Stimulated activated CD8-positive, alpha-beta memory T cell treated with anti-CD3 and anti-CD28 coated beads, Interleukin-15, amount 100 ng/mL, for 48 hours (primary cell): Measurements from ENCODE around the gene MCU.

Experiments used
- DNase-seq, 2 donors: peaks; one replicate each; pipeline ENCODE4 v3.0.0-alpha.2; 2020; ENCODE audit warnings: low read depth in 2 of 2

Gene MCU

GRCh38 chr10:72846238-72846637 lies 154.3 kb downstream of the MCU start:
- no peak for DNase-seq

- no peak for DNase-seq
Observed at GRCh38 chr10:72847681-72848080, 155.7 kb downstream of the MCU start.

- DNase-seq = no peak
Observed at GRCh38 chr10:72850861-72851260, 158.9 kb downstream of the MCU start.

DNA sequence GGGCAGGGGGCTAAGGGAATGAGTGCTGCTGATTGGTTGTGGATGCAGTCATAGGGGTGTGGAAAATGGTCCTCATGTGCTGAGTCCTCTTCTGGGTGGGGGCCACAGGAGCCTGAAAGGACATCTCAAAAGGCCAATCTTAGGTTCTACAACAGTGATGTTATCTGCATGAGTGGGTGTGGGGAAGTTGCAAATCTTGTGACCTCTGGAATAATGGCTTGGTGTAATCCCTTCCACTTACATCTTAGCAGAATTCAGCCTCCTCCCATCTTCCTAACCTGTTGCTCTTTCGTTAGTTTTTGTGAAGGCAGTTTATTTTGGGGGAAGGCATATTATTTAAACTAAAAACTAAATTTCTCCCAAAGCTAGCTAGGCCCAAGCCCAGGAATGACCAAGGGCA lies 159.6 kb downstream of the MCU start:
- no peak for DNase-seq

DNA sequence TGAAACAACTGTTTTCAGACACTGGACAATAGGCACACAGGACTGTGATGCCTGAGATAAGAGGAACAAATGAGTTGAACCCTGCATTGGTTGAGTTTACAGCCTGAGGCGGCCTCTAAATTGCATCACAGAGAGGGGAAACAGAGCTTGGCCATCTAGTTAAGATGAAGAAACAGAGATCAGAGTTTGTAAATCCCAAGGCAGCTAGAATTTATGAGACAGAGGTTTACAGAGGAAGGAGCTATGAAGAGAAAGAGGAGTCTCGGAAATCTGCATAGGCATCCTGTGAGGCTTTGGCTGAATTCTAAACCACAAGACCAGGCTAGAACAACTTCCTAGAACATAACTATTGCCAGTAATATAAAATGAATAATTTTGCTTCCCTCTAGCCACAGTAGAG lies 160.6 kb downstream of the MCU start:
- no peak for DNase-seq

- DNase-seq = no peak
Observed at GRCh38 chr10:72855129-72855528, 163.2 kb downstream of the MCU start.

- no peak for DNase-seq
Observed at GRCh38 chr10:72855790-72856189, 163.8 kb downstream of the MCU start.

DNA sequence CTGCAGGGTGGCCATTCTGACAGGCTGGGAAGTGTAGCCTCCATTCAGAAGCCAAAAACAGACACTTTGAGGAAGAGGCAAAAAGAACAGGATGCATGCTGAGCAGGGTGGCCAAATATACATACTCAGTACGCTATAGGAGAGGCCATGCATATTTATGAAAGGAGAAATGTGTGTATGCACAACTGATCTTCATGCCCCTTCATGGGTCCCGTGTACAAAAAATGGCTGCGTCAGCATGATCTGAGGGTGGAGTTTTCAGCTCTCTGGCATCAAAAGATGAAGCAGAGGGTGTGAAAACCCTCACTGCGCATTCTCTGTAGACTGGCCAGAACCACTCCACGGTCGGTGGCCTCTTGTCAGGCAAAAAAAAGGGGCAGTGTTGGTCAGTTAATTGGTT lies 166.1 kb downstream of the MCU start:
- DNase-seq = no peak

- no peak for DNase-seq
Observed at GRCh38 chr10:72862957-72863356, 171.0 kb downstream of the MCU start.

GRCh38 chr10:72875250-72876055 lies 183.5 kb downstream of the MCU start:
- no peak for DNase-seq

DNA sequence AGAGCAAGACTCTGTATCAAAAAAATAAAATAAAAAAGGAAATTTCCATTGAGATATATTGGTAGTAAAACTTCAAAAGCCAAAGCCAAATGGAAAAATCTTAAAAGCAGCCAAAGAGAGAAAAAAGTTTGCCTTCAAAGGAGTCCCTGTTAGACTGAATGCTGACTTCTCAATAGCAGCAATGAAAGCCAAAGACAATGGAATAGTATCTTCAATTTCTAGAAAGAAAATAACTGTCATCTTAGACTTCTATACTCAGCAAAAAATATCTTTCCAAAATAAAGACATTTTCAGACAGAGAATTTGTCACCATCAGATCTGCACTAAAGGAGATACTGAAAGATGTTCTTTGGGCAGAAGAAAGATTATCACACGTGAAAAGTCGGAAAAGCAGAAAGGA lies 187.3 kb downstream of the MCU start:
- DNase-seq = no peak

DNA sequence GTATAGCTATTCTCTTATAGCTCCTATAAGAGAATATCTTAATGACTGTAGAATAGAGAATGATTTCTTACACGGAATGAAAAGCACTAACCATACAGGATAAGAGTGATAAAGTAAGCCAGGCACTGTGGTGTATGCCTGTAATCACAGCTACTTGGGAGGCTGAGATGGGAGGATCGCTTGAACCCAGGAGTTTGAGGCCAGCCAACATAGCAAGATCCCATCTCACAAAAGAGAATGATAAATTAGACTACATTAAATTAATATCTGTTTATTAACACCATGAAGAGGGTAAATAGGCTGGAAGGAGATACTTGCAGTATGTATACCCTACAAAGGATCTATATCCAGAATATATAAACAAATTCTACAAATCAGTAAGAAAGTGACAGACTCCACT lies 189.3 kb downstream of the MCU start:
- no peak for DNase-seq

DNA sequence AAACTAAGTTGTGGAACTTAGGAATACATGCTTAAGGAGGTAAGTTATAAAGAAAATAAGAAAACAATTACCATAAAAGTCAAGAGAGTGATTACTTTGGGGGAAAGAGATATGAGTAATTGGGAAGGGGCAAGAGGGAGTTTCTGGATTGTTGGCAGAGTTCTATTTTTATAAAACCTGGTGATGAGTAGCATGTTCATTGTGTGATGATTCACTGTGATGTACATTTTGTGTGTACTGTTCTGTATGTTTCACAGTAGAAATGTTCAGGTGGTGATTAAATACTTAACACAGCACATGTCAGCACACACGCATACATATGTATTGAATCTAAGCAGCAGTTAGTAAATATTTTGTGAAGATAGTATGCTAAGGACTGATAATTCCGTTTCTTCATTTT lies 191.9 kb downstream of the MCU start:
- DNase-seq = no peak

- DNase-seq = no peak
Observed at GRCh38 chr10:72885953-72886352, 194.0 kb downstream of the MCU start.

DNA sequence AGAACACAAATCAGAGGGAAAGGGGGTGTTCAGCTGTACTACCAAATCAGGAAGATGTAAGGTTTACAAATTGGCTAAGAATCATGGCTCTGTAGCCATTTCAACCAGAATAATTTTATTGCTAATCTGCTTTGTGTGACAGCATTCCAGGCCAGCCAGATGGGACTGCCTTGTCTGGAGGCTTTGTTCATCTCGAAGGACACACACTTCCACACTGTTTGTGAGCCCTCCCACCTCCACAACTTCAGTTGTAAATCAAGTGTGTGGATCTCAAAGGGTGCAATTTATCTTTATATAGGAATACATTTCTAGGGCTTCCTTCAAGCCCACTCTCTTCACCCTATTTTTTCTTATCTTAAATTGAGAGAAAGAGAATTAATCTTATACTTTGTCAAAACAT lies 194.7 kb downstream of the MCU start:
- DNase-seq = no peak

DNA sequence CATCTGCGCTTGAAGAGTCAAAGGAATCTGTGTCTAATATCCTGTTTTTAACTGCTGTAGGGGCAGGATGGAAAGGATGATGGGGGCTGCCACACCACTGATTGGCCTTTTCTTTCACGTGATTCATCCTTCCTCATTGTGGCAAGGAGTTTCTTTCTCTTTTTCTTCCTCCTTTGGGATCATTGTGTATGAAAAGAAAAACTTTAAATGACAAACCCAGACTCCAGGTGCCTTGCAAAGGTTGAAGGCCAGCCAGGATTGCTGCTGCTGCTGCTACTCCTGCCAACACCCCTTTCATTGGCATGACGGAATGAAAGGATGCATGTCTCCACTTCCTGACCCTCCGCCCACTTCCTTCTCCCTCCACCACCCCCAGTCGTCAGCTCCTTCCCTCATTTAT lies 195.1 kb downstream of the MCU start:
- no peak for DNase-seq

DNA sequence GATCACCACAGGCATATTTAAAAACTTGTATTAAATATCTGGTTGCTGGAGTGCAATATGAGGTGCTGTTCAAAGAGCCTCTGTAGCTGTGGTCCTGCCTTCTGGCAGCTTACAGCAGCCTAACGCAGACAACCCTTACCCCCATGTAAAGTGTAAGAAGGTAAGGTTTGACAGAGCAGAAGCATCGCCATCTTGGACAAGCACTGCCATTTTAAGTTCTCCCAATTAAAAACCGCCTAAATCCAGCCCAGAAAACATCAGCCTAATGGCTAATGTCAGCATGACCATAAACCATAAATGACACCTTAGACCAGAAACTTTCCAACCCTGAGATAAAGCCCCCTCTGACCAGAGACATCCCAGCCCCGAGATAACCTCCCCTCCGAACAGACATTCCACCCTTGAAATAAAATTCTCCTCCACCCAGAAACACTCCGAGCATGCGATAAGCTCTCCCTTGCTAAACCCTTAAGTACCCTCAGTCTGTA lies 196.3 kb downstream of the MCU start:
- DNase-seq = no peak

GRCh38 chr10:72889391-72889831 lies 197.5 kb downstream of the MCU start:
- no peak for DNase-seq

DNA sequence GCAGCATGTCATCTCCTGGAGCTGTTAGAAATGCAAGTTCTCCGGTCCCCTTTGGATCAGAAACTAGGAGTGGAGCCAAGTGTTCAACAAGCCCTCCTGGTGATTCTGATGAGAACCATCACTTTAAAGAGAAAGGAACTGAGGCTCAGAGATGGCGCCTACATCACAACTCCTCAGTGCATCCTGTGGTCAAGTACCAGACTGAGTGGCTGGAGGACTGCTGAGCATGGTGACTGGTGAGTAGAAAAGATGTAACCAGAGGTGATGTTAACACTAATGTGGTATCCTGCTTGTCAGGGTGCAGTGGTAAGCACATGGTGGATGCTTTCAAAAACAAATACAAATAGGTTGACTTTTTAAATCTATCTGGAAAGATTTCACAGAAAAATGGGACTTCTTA lies 198.1 kb downstream of the MCU start:
- no peak for DNase-seq

- DNase-seq = no peak
Observed at GRCh38 chr10:72893136-72893798, 201.3 kb downstream of the MCU start, which contains the start of gene OIT3. OIT3 (plus strand) TSS chr10:72893739; CDS start chr10:72893799, 60 bp downstream.

GRCh38 chr10:72895236-72895850 lies 203.4 kb downstream of the MCU start:
- DNase-seq = no peak

- no peak for DNase-seq
Observed at GRCh38 chr10:72898616-72899015, 206.7 kb downstream of the MCU start.

GRCh38 chr10:72899545-72899944 lies 207.6 kb downstream of the MCU start:
- no peak for DNase-seq
